ENCODE measurements around the gene MXI1. TPM values are rescaled to one million over a fixed set of nuclear protein-coding genes. Genes with fewer than 3 reads are reported as not detected.

The MXI1 gene
- total and polyA plus RNA-seq, 2 of the 4 experiments (the other 2 are of a cell fraction), result 7.2 to 11.8 TPM

DNA sequence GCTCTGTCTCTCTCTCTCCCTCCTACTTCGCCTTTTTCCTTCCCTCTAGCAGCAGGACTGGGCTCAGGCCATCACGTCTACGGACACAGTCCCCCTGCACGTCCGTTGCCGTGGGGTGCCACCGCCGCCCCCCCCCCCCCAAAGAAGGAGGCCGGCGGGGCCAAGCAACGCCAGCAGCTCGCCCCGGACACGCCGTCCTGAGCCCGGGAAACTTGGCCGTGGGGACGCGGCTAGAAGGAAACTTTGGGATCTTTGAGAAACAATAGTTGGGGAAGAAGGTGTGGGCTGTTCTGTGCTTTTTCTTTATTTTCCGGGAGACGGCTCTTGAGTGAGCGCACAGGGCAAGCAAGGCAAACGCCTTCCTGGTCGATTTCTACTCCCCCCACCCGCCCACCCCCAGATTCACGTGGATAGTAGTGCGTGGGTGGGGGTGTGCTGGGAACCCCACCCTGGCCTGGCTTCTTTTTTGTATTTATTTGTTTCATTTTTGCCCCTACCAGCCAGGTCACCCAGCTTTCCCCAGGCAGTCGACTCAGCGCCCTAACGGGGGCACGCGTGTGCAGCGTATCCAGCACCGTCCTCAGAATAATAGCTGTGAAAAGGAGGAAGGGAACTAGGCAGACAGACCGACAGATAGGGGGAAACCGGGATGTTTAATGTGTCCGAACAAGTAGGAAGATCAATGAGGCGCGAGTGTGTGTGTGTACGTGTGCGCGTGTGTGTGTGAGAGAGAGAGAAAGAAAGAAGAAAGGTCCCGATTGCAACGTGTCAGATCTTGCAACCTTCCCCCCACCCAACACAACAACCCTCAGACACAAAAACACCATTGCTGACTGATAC, 1.4 kb downstream of the MXI1 start:
- H2AFZ ChIP-seq (replicated peaks; ENCODE audit: low read length, poor library complexity), result peak overlapping the region; percentile 97
- DNase-seq (peak; percentile 46), ATAC-seq (ENCODE audit: low read depth) (peak; percentile 30)
- H3K9ac ChIP-seq (ENCODE audit: low read depth, low read length), result peak overlapping the region; percentile 76
- ChIA-PET CTCF (interaction anchor here (0.7 to 2.1 kb wide), 11 partner anchors 10 to 325 kb away, joined by 3 to 8 read pairs (median 4); no protein-coding TSS in a partner anchor), POLR2A (ENCODE audit: unreplicated experiment) (interaction anchor here (0.6 kb wide), 1 partner anchor 477 kb away, joined by 4 read pairs; no protein-coding TSS in a partner anchor)
- H3K27me3 ChIP-seq (ENCODE audit: control insufficient read depth, insufficient read depth, low read length), result peaks cover 6% of the 10 kb centered on the region
- no TSS peak for BruUV-seq (replicated peaks)
- intact Hi-C loops (cut with micrococcal nuclease) (loop anchor here (1.0 to 2.0 kb wide), 3 partner anchors 17 to 70 kb away; no protein-coding TSS in a partner anchor), dilution Hi-C loops (cut with HindIII; ENCODE audit: low sequenced_read_pairs, unreplicated experiment) (no loop called here), in situ Hi-C loops (cut with MboI; ENCODE audit: low sequenced_read_pairs) (no loop called here)
- peak overlapping the region; percentile 99 for H3K23ac ChIP-seq (ENCODE audit: low read depth, low read length)
- H4K5ac ChIP-seq (ENCODE audit: low read depth, low read length), result peak overlapping the region; percentile 58
- no peaks in the 10 kb centered on the region; the same call in 1 of the 2 replicates for H4K20me1 ChIP-seq (ENCODE audit: insufficient read depth, low read length)
- H4K91ac ChIP-seq (ENCODE audit: insufficient read depth, low read depth, low read length), result peak overlapping the region; percentile 62; the same call in 1 of the 2 replicates
- peak overlapping the region; percentile 95 for H2AK9ac ChIP-seq (replicated peaks; ENCODE audit: low read depth, low read length, poor library complexity)
- peak overlapping the region; percentile 54 for H3K4me3 ChIP-seq (ENCODE audit: insufficient read depth, low read depth, low read length)
- H3K56ac ChIP-seq (ENCODE audit: extremely low read depth, insufficient read depth, low read length), result peak overlapping the region; percentile 81
- H3K4ac ChIP-seq (ENCODE audit: low read depth, low read length), result peak overlapping the region; percentile 92
- H2BK20ac ChIP-seq (ENCODE audit: low read depth, low read length), result peak overlapping the region; percentile 72
- H2AK5ac ChIP-seq (ENCODE audit: low read depth, low read length), result peak overlapping the region; percentile 48; the same call in 1 of the 2 replicates
- 0 out of 2 replicates have a peak, but pooled peaks cover 2% of the 10 kb centered on the region for H3K4me1 ChIP-seq (ENCODE audit: control insufficient read depth, insufficient read depth, low read length)
- peaks cover 0 to 12% of the 10 kb centered on the region in 2 experiments; a peak in 2 of 4 replicates for H3K79me1 ChIP-seq (ENCODE audit: low read depth in 1 of 2, low read length in 2 of 2)
- H3K27ac ChIP-seq (ENCODE audit: insufficient read depth, low read length), result peak overlapping the region; percentile 65
- peak overlapping the region; percentile 83 for H3K18ac ChIP-seq (ENCODE audit: low read depth, low read length)
- 5% methylated on average over 4 of the region's 44 CpGs; no CpG with 5 or more reads in 1 of the 2 experiments for WGBS, 2 experiments (ENCODE audit: extremely low coverage in 2 of 2, insufficient read length in 1 of 2)
- peak overlapping the region; percentile 95 for H3K14ac ChIP-seq (replicated peaks; ENCODE audit: low read depth, low read length)
- H3K4me2 ChIP-seq (ENCODE audit: low read depth, low read length), result peak overlapping the region; percentile 88
- no peaks in the 10 kb centered on the region for H3K9me3 ChIP-seq (ENCODE audit: control insufficient read depth, insufficient read depth, low read length)
- H3K9me1 ChIP-seq (ENCODE audit: insufficient read depth, low read length), result no peaks in the 10 kb centered on the region
- peak overlapping the region; percentile 37 to 65; a peak in 3 of 4 replicates for H4K8ac ChIP-seq (ENCODE audit: low read depth in 2 of 2, low read length in 2 of 2)
- no peaks in the 10 kb centered on the region for H3K36me3 ChIP-seq (ENCODE audit: control insufficient read depth, insufficient read depth, low read length)
- peak overlapping the region; percentile 7 for H2BK120ac ChIP-seq (ENCODE audit: low read depth, low read length)
- peak overlapping the region; percentile 9; the same call in 2 of the 3 replicates for H2BK15ac ChIP-seq (ENCODE audit: low read depth, low read length)
- H2BK5ac ChIP-seq (ENCODE audit: low read depth, low read length, poor library complexity, severe bottlenecking), result peak overlapping the region; percentile 90
- no peak for TF ChIP-seq BHLHE40 (IDR thresholded peaks at IDR 0.05; ENCODE audit: low read depth, low read length)
- TF ChIP-seq, protein P1, sequence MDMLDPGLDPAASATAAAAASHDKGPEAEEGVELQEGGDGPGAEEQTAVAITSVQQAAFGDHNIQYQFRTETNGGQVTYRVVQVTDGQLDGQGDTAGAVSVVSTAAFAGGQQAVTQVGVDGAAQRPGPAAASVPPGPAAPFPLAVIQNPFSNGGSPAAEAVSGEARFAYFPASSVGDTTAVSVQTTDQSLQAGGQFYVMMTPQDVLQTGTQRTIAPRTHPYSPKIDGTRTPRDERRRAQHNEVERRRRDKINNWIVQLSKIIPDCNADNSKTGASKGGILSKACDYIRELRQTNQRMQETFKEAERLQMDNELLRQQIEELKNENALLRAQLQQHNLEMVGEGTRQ (IDR thresholded peaks at IDR 0.05; ENCODE audit: low read depth, low read length), result no peak
- no peak for TF ChIP-seq RFX5 (IDR thresholded peaks at IDR 0.05; ENCODE audit: low read depth, low read length)
- TF ChIP-seq CHD1 (IDR thresholded peaks at IDR 0.05; ENCODE audit: low read depth, low read length), result 0 out of 2 replicates have a peak, but pooled peaks have one; percentile 57
- no peak for TF ChIP-seq ELK1 (IDR thresholded peaks at IDR 0.05; ENCODE audit: borderline replicate concordance, low read depth, low read length)
- TF ChIP-seq SMC3 (IDR thresholded peaks at IDR 0.05; ENCODE audit: low read depth, low read length), result peak; percentile 23; the same call in 1 of the 2 replicates
- TF ChIP-seq MAFK (IDR thresholded peaks at IDR 0.05; ENCODE audit: low read depth, low read length), result no peak
- TF ChIP-seq RCOR1 (IDR thresholded peaks at IDR 0.05; ENCODE audit: insufficient replicate concordance, low read length), result no peak
- peak; percentile 50 for TF ChIP-seq RAD21 (IDR thresholded peaks at IDR 0.05; ENCODE audit: low read length)
- TF ChIP-seq, protein P2, sequence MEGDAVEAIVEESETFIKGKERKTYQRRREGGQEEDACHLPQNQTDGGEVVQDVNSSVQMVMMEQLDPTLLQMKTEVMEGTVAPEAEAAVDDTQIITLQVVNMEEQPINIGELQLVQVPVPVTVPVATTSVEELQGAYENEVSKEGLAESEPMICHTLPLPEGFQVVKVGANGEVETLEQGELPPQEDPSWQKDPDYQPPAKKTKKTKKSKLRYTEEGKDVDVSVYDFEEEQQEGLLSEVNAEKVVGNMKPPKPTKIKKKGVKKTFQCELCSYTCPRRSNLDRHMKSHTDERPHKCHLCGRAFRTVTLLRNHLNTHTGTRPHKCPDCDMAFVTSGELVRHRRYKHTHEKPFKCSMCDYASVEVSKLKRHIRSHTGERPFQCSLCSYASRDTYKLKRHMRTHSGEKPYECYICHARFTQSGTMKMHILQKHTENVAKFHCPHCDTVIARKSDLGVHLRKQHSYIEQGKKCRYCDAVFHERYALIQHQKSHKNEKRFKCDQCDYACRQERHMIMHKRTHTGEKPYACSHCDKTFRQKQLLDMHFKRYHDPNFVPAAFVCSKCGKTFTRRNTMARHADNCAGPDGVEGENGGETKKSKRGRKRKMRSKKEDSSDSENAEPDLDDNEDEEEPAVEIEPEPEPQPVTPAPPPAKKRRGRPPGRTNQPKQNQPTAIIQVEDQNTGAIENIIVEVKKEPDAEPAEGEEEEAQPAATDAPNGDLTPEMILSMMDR (conservative IDR thresholded peaks at IDR 0.05; ENCODE audit: low read depth, low read length), result peak; percentile 45
- peak; percentile 43; the same call in 1 of the 2 replicates for TF ChIP-seq MXI1 (IDR thresholded peaks at IDR 0.05; ENCODE audit: borderline replicate concordance, low read depth, low read length)
- TF ChIP-seq CEBPB (IDR thresholded peaks at IDR 0.05; ENCODE audit: low read depth, low read length), result no peak
